Frontal cortex (tissue), 4 donors: ENCODE measurements around the gene ZNF787. TPM values are rescaled to one million over a fixed set of nuclear protein-coding genes. Genes with fewer than 3 reads are reported as not detected.
"Not testable (repeated sequence)": the region's sequence is repeated elsewhere in the genome, so short reads cannot be mapped to it uniquely, and the experiment has no call there.

ENCODE experiments used
- DNase-seq, 2 donors: peaks; one replicate each; pipeline ENCODE4 v3.0.0; 2012; ENCODE audit warnings: low spot score in 2 of 2
- FAIRE-seq: peaks from 2 replicates; lab custom pipeline; 2012; peaks lifted over from hg19 to GRCh38; lab: Jason Lieb, UNC
- total RNA-seq: library from RNA; depleted of rRNA; stranded (reverse); fragments of >200 nt; gene quantifications from one replicate; pipeline ENCODE4 v1.2.3, GENCODE V29; 2014
- donor health status: control.
- donor health status: control.
- donor health status: control.

ZNF787 gene
- total RNA-seq, 1 donor from 2014 or later = 15.1 TPM

- no peak for DNase-seq
- FAIRE-seq = no peak
Measured at GRCh38 chr19:56108447-56109195, 12.5 kb downstream of the ZNF787 start.

- DNase-seq (no peak), FAIRE-seq (no peak)
Measured at GRCh38 chr19:56107626-56108351, 13.3 kb downstream of the ZNF787 start.

GRCh38 chr19:56106993-56107392, 14.1 kb downstream of the ZNF787 start:
- FAIRE-seq = no peak
- no peak for DNase-seq

- no peak for FAIRE-seq
- no peak for DNase-seq
Measured at GRCh38 chr19:56106397-56106849, 14.7 kb downstream of the ZNF787 start.

- DNase-seq, FAIRE-seq: not testable (repeated sequence)
Measured at GRCh38 chr19:56105831-56106396, 15.2 kb downstream of the ZNF787 start.

- DNase-seq (peak; percentile 69 to 76), FAIRE-seq (no peak)
Measured at GRCh38 chr19:56105090-56105701, 15.9 kb downstream of the ZNF787 start.

- DNase-seq = no peak
- no peak for FAIRE-seq
Measured at GRCh38 chr19:56104423-56104822, 16.7 kb downstream of the ZNF787 start.

GRCh38 chr19:56103027-56103614, 18.0 kb downstream of the ZNF787 start:
- FAIRE-seq (no peak), DNase-seq (no peak)

- no peak for DNase-seq
- no peak for FAIRE-seq
Measured at GRCh38 chr19:56101746-56102535, 19.2 kb downstream of the ZNF787 start.

- FAIRE-seq = no peak
- no peak for DNase-seq
Measured at GRCh38 chr19:56101095-56101494, 20.0 kb downstream of the ZNF787 start.

- no peak for DNase-seq
- no peak for FAIRE-seq
Measured at GRCh38 chr19:56099638-56100539, 21.2 kb downstream of the ZNF787 start.

GRCh38 chr19:56098731-56099568, 22.1 kb downstream of the ZNF787 start:
- FAIRE-seq = no peak

GRCh38 chr19:56098237-56098636, 22.9 kb downstream of the ZNF787 start:
- FAIRE-seq, DNase-seq: not testable (repeated sequence)

More at GRCh38 chr19:56098731-56099568, 22.1 kb downstream of the ZNF787 start:
- DNase-seq = no peak

- no peak for DNase-seq
- FAIRE-seq = no peak
Measured at GRCh38 chr19:56097776-56098175, 23.3 kb downstream of the ZNF787 start.

GRCh38 chr19:56097306-56097705, 23.8 kb downstream of the ZNF787 start:
- DNase-seq = peak in 1 of 2 donors; percentile 57
- no peak for FAIRE-seq

- DNase-seq = no peak
- no peak for FAIRE-seq
Measured at GRCh38 chr19:56096665-56097064, 24.4 kb downstream of the ZNF787 start.

GRCh38 chr19:56094449-56094848, 26.6 kb downstream of the ZNF787 start:
- no peak for DNase-seq
- no peak for FAIRE-seq
